ENCODE data around the gene RASAL2.
A peak's percentile ranks its signal among the peaks of the same experiment; 100 is the strongest.
"Not testable (repeated sequence)": the region's sequence is repeated elsewhere in the genome, so short reads cannot be mapped to it uniquely, and the experiment has no call there.

RASAL2 gene

GRCh38 chr1:178492341-178492740 lies 398.4 kb downstream of the RASAL2 start:
- DNase-seq (ENCODE audit: low spot score): no peak

DNA sequence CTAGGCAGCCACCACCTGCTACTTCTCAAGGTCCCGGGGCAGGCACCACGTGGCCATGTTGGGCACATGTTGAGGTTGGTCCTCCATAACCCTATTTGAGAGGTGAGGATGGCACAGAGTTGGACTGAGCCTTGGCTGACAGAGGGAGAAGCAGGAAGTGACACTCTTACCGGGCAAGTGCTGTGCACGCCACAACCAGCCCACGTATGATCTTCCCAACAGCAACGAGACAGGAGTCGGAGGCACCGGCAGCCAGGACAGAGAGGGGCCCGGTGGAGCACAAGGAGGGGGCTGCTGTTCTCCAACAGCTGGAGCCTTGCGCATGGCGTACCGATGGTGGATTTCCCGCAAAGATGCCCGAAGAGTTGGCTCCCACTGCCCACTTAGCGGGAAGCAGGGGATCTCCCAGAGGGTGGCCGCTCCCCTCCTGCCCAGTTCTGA lies 399.4 kb downstream of the RASAL2 start:
- no peak for DNase-seq (ENCODE audit: low spot score)

DNA sequence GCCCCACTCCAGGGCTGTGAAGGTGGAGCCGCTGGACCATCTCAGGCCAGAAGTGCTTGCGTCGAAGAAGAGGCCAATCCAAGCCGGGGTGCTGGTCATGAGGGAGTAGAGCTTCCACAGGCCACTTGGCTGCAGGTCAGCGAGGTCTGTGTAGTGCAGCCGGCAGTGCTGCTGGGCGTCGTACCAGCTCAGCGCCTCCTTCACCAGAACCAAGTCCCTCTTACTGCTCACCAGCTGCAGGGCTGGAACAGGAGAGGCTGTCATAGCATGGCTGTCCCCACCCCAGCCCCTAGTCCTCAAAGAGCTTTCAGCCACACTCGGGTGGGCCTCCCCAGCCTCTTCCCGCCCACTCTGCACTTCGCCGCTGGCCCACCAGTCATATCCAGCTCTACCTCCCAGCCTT lies 400.7 kb downstream of the RASAL2 start:
- no peak for DNase-seq (ENCODE audit: low spot score)

GRCh38 chr1:178495158-178495557 lies 401.3 kb downstream of the RASAL2 start:
- DNase-seq (ENCODE audit: low spot score): no peak

- no peak for DNase-seq (ENCODE audit: low spot score)
These were observed 402.0 kb downstream of the RASAL2 start for GRCh38 chr1:178495741-178496409.

DNA sequence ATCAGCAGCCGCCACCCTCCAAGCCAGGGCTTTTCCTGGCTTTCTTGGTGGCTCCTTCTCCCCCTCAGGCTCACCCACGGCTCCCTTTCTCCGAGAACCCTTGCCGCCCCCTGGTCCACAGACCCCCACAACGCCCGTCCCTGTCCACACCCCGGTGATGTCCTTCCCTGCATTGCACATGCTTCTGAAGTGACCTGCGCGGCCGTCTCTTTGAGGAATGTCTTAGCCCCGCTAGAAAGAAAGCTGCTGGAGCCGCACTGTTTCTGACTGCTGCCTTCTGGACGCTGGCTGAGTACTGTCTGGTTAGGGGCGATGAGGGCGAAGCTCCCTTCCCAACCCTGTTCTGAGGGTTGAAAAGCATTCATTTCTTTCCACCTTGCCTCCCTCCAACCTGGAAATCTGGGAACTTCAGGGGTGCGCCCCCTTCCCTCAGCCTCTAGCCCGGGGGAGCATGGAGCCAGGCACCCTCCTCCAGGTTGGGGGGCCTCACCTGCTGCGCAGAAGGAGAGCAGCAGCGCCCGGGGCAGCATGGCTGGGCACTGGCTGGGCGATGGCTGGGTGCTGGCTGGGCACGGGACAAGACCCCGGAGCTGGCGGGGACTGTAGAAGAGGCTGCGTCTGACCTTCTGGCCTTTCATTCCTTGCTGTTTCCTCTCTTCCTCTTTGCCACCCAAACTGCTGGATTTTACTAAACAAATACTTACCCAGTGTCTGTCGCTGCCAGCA lies 402.7 kb downstream of the RASAL2 start, which contains the start of gene CLEC20A:
Gene CLEC20A, minus strand, starts transcription at position 555 of the 726 bp plus-strand sequence. Its CDS starts 25 bp downstream, at position 530.
- DNase-seq (ENCODE audit: low spot score): no peak

DNA sequence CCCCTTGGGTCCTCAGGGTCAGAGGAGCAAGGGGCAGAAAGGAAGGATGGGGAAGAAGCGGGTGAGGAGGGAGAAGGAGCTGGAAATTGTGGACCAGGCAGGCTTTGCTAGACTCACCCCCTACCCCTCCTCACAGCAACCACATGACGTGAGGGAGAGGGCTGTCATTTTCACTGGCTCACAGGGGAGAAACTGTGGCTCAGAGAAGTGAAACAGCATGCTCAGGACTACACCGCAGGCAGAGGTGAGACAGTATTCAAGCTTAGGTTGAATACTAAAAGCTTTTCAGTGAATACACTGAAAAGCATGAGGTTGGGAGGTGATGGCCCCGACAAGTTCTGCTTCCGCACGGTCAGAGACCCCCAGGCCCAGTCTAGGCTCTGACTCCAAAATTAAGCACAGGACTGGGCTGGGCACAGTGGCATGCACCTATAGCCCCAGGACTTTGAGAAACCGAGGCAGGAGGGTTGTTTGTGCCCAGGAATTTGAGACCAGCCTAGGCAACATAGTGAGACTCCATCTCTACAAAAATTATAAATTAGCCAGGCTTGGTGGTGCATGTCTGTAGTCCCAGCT lies 404.1 kb downstream of the RASAL2 start:
- DNase-seq (ENCODE audit: low spot score): no peak

DNA sequence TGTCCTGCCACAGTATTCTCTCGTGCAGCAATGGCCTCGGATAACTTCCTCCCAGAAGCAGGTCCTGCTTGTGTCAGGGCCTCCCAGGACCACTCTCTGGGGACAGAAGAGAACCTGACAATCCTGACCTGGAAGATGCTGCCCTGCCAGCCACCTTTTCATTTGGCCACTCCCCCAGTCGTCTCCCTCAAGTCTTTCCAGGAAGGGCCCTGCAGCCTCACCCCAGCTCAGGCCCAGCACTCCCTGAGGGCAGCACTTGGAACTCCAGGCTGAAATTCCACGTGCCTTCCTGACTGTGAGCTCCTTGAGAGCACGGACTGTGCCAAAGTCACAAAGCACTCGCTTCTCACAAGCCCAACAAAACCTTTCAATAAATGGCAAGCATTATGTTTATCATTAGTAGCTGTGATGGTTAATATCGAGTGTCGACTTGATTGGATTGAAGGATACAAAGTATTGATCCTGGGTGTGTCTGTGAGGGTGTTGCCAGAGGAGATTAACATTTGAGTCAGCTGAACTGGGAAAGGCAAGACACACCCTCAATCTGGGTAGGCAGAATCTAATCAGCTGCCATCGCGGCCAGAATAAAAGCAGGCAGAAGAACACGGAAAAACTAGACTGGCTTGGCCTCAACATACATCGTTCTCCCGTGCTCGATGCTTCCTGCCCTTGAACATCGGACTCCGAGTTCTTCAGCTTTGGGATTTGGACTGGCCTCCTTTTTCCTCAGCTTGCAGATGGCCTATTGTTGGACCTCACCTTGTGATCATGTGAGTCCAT lies 405.2 kb downstream of the RASAL2 start:
- no peak for DNase-seq (ENCODE audit: low spot score)

DNA sequence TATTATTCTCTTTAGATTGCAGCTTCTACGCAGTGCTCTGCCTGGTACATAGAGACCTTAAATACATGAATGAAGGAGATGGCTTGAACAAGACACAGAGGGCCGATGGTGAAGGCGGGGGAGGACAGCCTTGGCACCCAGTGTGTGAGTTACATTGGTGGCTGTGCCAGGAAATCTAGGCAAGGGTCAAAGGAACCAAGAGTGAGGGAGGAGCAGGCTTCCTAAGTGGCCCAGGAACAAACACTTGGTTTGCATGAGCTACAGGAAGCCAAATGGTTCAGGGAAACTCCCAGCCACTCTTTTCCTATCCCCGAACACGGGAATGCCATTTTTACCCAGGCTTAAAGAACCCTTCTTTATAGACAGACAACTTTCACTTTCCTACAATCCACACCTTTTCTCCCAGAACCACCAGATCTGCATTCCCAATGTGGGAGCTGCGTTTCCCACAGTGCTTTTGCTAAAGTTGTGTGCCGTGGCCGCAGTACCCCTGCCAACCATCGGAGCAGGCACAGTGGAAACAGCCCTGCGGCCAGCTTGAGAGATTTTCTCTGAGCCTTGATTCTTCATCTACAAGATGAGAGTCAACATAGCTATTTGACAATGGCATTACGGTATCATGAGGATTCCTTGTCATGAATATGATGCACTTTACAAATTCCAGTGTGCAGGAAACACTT lies 406.3 kb downstream of the RASAL2 start:
- no peak for DNase-seq (ENCODE audit: low spot score)

DNA sequence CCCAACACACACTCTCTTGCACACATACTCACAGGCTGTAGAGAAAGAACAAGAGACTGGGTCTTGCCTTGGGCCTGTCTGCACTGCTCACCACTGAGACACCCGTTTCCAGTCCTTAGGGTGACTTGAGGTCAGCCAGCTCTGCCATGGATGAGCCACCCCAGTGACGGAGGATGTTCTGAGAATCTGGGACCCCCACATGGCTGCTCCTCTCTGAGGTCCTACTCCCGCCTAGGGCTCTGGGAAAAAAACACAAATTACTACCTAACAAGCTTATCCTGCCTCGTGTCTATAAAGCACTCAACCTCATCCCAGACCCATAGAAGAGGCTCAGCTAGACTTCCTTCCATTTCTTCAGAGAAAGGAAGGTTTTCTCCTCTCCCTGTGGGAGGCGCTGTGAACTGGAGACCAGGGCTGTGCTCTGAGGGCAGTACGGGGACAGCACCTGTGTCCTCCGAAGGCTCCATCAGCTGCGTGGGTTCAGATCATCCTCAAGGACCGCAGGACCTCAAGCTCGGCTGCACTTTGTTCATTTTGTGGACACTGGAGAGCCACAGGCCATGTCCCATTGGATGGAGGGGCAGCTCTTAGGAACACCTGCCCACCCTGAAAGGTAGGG lies 407.1 kb downstream of the RASAL2 start:
- DNase-seq (ENCODE audit: low spot score): no peak

GRCh38 chr1:178501705-178502329 lies 407.9 kb downstream of the RASAL2 start:
- DNase-seq (ENCODE audit: low spot score): peak; percentile 91

DNA sequence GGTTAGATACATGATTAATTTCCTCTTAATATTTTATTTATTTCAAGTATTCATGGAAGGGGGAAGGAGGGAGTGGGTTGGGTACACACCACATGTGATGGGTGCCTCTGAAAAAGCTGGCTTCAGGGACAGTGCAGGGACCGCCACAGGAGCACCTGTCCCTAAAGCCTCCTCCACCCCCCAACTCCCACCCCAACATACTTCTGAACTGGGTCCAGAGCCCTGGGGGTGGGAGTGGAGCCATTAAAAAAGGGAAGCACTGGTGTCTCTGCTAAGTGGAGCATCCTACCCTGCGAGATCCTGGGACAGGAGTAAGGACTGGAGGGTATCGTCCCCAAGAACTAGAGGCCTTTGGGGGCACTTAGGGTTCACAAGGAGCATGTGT lies 408.4 kb downstream of the RASAL2 start:
- no peak for DNase-seq (ENCODE audit: low spot score)

GRCh38 chr1:178502856-178503255 lies 409.0 kb downstream of the RASAL2 start:
- DNase-seq (ENCODE audit: low spot score): no peak

- not testable (repeated sequence) for DNase-seq (ENCODE audit: low spot score)
These were observed 409.4 kb downstream of the RASAL2 start for GRCh38 chr1:178503316-178503715.

GRCh38 chr1:178503849-178504248 lies 409.9 kb downstream of the RASAL2 start:
- DNase-seq (ENCODE audit: low spot score): no peak

GRCh38 chr1:178504286-178504685 lies 410.4 kb downstream of the RASAL2 start:
- no peak for DNase-seq (ENCODE audit: low spot score)

DNA sequence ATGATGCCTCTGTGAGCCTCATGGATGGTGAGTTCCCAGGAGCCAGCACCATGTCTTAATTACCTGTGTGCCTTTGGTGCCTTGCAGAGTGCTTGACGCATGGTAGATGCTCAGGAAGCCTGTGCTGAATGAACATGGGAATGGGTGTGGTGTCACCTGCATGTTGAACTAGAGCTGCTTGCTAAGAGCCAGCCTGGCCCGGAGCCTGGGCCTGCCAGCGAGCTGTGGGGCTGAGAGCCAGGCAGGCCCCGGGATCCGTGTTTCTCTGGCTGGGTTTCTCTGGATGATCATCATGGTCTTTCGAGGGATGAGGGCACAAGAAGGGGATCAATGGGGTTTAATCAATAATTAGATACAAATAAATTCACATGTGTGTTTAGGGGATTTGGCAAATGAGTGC lies 412.3 kb downstream of the RASAL2 start:
- DNase-seq (ENCODE audit: low spot score): no peak

- no peak for DNase-seq (ENCODE audit: low spot score)
These were observed 412.8 kb downstream of the RASAL2 start for GRCh38 chr1:178506669-178507068.

DNA sequence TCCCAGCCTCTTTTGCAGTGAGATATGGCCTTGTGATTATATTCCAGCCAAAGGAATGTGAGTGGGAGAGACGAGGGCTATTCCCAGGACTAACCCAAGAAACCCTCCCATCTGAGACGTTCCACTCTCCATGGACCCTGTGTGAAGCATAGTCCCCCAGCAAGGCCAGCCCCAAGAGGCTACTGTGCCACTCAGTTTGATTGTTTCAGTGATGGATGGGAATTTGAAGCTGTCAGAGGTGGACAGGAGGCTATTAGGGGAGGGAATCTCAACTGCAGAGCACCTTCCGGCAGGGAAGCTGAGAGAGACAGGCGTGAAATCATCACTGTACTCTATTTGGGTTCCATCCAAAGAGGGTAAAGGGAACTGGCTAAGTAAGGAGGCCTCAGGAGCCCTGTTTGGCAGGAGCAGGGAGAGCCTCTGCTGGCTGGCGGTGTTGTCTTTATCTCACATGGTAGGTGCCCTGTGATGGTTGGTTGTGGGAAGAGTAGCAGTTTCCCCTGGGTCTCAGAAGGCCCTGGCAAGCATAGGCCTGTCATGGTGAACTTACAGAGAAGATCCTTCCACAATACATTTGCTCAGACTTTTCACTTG lies 415.6 kb downstream of the RASAL2 start:
- DNase-seq (ENCODE audit: low spot score): no peak

GRCh38 chr1:178510155-178510554 lies 416.3 kb downstream of the RASAL2 start:
- DNase-seq (ENCODE audit: low spot score): no peak

Measured in GM03348 (cell line).